Breast epithelium (tissue), 4 donors: Measurements from ENCODE around the gene KRT79. TPM values are rescaled to one million over a fixed set of nuclear protein-coding genes. Genes with fewer than 3 reads are reported as not detected.

ENCODE experiments used
- DNase-seq, 2 donors: peaks; one replicate each; pipeline ENCODE4 v3.0.0-alpha.2; 2019; ENCODE audit warnings: low spot score in 2 of 2
- H3K27ac ChIP-seq, 2 donors: fragments of 200-600 bp; sonication (generic) in 1 of 2; one replicate each; pipeline ENCODE4 v1.5.1; 2016 to 2019; ENCODE audit warnings: mild to moderate bottlenecking in 1 of 2
- H3K27me3 ChIP-seq, 2 donors: fragments of 200-600 bp; sonication (generic) in 1 of 2; one replicate each; pipeline versions ENCODE4 v1.5.1 to v1.6.0; 2017 to 2019; ENCODE audit warnings: control low read depth in 1 of 2, mild to moderate bottlenecking in 1 of 2
- H3K36me3 ChIP-seq: fragments of 200-600 bp; one replicate; pipeline ENCODE4 v1.5.1; 2019
- H3K4me1 ChIP-seq, 2 donors: fragments of 200-600 bp; sonication (generic); one replicate each; pipeline ENCODE4 v1.5.1; 2016 to 2019; ENCODE audit warnings: control low read depth in 1 of 2
- H3K4me3 ChIP-seq, 3 donors: fragments of 200-600 bp; sonication (generic); 1 replicate in 2 of 3; 2 replicates in 1 of 3; pipeline ENCODE4 v1.5.1; 2016 to 2019; ENCODE audit warnings: mild to moderate bottlenecking in 3 of 3, moderate library complexity in 2 of 3
- H3K9me3 ChIP-seq, 2 donors: fragments of 200-600 bp; sonication (generic) in 1 of 2; one replicate each; pipeline ENCODE4 v1.5.1; 2016 to 2019; ENCODE audit warnings: control low read depth in 1 of 2
- POLR2A ChIP-seq: fragments of 450-650 bp; IDR thresholded peaks from one replicate; pipeline ENCODE4 v1.6.1; 2016; ENCODE audit warnings: antibody characterized with exemption, mild to moderate bottlenecking, moderate library complexity
- POLR2AphosphoS5 ChIP-seq, 3 donors: sonication (generic); formaldehyde crosslinking; IDR thresholded peaks; one replicate each; pipeline ENCODE4 v1.6.1; 2017; ENCODE audit warnings: antibody characterized with exemption in 3 of 3
- intact Hi-C: fragments of 100-400 bp; cut with DNase I; formaldehyde crosslinking; loops from one replicate; pipeline ENCODE4 v1.15.1; 2023; ENCODE audit warnings: low total_unique reads
- total RNA-seq, 3 donors: library from RNA; depleted of rRNA; stranded (reverse); fragments of >200 nt; gene quantifications; one replicate each; pipeline ENCODE4 v1.1.0, GENCODE V29; 2016
- TF ChIP-seq, protein P1 (sequence below), 3 donors: fragments of 450-650 bp; IDR thresholded peaks; one replicate each; pipeline ENCODE4 v1.5.1; 2016 to 2017; ENCODE audit warnings: antibody characterized with exemption in 3 of 3, mild to moderate bottlenecking in 3 of 3, moderate library complexity in 3 of 3

Gene KRT79
- total RNA-seq, 3 donors from 2014 or later = 0.48 to 1.3 TPM; not detected in 1

DNA sequence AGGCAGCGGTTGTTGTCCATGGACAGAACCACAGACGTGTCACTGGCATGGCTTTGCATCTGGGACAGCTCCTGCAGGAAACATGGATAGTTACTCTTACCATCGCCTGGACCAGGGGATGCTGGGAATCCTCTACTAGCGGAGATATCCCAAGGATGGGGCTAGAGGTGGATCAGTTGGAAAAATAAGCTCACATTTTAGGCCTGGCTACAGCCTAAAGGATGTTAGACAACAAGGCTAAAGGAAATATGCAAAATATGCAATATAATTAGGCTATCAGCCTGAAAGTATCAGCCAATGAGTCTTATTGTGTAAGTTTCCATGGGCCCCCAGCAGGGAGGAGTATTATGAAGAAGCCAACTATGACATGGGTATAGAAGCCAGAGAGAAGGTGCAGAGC lies 61.9 kb downstream of the KRT79 start:
- H3K9me3 ChIP-seq = no peaks in the 10 kb centered on the region
- intact Hi-C loops = no loop called here

DNA sequence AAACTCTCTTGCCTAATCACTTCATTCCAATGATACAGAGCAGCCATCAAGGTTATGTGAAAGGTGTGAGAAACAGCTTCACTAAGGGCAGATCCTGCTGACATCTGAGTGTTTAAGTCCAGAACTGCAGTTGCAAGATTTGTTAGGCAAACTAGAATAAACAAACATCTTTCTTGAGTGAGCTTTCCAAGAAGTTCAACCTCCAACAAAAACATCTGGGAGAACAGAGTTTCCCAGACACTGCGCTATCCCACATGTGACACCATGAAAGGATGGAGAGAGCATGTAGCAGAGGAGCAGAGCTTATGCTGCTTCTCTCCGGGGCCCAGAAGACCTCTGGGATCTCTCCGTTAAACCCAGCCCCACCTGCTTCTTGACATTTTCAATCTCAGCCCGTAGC lies 62.6 kb downstream of the KRT79 start:
- H3K9me3 ChIP-seq = no peaks in the 10 kb centered on the region
- no peak overlapping the region for H3K27ac ChIP-seq
- no peaks in the 10 kb centered on the region for H3K4me1 ChIP-seq
- no peak overlapping the region for H3K4me3 ChIP-seq
- no peak for DNase-seq
- H3K27me3 ChIP-seq = no peaks in the 10 kb centered on the region
- TF ChIP-seq POLR2AphosphoS5 (IDR thresholded peaks at IDR 0.05) = no peak
- TF ChIP-seq, protein P1, sequence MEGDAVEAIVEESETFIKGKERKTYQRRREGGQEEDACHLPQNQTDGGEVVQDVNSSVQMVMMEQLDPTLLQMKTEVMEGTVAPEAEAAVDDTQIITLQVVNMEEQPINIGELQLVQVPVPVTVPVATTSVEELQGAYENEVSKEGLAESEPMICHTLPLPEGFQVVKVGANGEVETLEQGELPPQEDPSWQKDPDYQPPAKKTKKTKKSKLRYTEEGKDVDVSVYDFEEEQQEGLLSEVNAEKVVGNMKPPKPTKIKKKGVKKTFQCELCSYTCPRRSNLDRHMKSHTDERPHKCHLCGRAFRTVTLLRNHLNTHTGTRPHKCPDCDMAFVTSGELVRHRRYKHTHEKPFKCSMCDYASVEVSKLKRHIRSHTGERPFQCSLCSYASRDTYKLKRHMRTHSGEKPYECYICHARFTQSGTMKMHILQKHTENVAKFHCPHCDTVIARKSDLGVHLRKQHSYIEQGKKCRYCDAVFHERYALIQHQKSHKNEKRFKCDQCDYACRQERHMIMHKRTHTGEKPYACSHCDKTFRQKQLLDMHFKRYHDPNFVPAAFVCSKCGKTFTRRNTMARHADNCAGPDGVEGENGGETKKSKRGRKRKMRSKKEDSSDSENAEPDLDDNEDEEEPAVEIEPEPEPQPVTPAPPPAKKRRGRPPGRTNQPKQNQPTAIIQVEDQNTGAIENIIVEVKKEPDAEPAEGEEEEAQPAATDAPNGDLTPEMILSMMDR (IDR thresholded peaks at IDR 0.05) = no peak
- no peak for TF ChIP-seq POLR2A
- no peaks in the 10 kb centered on the region for H3K36me3 ChIP-seq
- intact Hi-C loops = no loop called here

More for the DNA sequence above, 61.9 kb downstream of the KRT79 start:
- Histone ChIP-seq H3K27ac (no peak overlapping the region), H3K4me1 (no peaks in the 10 kb centered on the region), H3K27me3 (no peaks in the 10 kb centered on the region), H3K4me3 (no peak overlapping the region), H3K36me3 (no peaks in the 10 kb centered on the region)
- no peak for DNase-seq
- TF ChIP-seq POLR2AphosphoS5 (IDR thresholded peaks at IDR 0.05) (no peak), POLR2A (no peak)
- TF ChIP-seq, protein P1 (IDR thresholded peaks at IDR 0.05) = no peak

Other genes starting within 250 kb of the KRT79 start
- gene KRT72, start 232.8 kb downstream of the KRT79 start, total RNA-seq = not detected
- not detected for gene KRT73, start 215.8 kb downstream of the KRT79 start, total RNA-seq
- gene KRT2, start 182.1 kb downstream of the KRT79 start, total RNA-seq = not detected
- not detected for gene KRT1, start 153.9 kb downstream of the KRT79 start, total RNA-seq
- under 1 TPM in 1 of 3 donors, not detected in 2; 0.48 TPM for gene KRT77, start 130.8 kb downstream of the KRT79 start, total RNA-seq
- not detected for gene KRT76, start 57.0 kb downstream of the KRT79 start, total RNA-seq
- not detected for gene KRT3, start 38.2 kb downstream of the KRT79 start, total RNA-seq
- gene KRT4, start 20.2 kb downstream of the KRT79 start, total RNA-seq = under 1 TPM in 1 of 3 donors, not detected in 2; 0.33 TPM
- gene KRT78, start 14.7 kb upstream of the KRT79 start, total RNA-seq = 1 to 10 TPM in 1 of 3 donors, not detected in 2; 2.0 TPM
- gene KRT8, start 70.8 kb upstream of the KRT79 start, total RNA-seq = 100 to 1,000 TPM in 2 of 3 donors, 1 to 10 TPM in 1; 4.6 to 430 (median 153) TPM
- 100 to 1,000 TPM in 2 of 3 donors, 1 to 10 TPM in 1; 2.1 to 380 (median 213) TPM for gene KRT18, start 114.8 kb upstream of the KRT79 start, total RNA-seq
- gene EIF4B, start 172.1 kb upstream of the KRT79 start, total RNA-seq = 100 to 1,000 TPM; 600 to 759 (median 614) TPM
- 100 to 1,000 TPM in 2 of 3 donors, 10 to 100 TPM in 1; 65.4 to 228 (median 156) TPM for gene TNS2, start 215.8 kb upstream of the KRT79 start, total RNA-seq
- gene SPRYD3, start 245.1 kb upstream of the KRT79 start, total RNA-seq = 10 to 100 TPM; 31.8 to 45.8 (median 36.3) TPM